T follicular helper cell (primary cell): ENCODE data around the gene PTPRN2.
"Not testable (repeated sequence)": the region's sequence is repeated elsewhere in the genome, so short reads cannot be mapped to it uniquely, and the experiment has no call there.

ENCODE experiments used
- DNase-seq: peaks from one replicate; pipeline ENCODE4 v3.0.0-alpha.2; 2020; ENCODE audit warnings: low read depth

The PTPRN2 gene

DNA sequence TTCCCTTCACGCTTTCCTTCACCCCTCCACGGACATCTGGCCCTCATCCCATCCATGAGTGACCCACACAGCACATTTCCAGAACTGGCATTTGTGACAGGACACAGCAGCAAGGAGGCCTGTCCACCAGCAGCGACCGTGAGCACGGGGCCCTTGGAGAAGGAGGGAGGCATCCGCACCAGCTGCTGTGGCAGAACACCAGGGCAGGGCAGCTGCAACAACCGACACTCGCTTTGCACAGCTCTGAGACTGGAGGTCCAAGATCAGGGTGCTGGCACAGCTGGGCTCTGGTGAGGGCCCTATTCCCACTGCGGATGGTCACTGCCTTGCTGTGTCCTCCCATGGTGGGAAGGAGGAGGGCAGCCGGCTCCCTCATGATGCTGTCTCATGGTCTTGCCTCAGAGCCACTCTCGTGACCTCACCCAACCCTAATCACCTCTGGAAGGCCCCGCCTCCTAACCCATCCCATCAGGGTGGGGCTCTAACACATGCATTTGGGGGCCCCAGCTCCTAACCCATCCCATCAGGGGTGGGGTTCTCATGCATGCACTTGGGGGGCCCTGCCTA, 36.7 kb downstream of the PTPRN2 start:
- no peak for DNase-seq

DNA sequence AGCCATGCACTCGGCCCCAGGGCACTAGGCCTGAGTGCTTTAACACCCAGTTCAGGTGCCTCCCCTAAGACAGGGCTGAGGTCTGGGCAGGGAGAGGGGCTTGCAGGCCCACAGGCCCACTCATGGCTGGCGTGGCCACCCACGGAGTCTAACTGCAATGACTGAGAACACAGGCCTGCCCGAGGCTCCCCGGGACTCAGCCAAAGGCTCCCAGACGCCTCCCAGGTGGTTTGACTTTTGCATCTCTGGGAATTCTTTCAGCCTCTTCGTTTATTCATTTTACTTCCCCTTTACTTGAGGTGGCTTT, 37.3 kb downstream of the PTPRN2 start:
- no peak for DNase-seq

DNA sequence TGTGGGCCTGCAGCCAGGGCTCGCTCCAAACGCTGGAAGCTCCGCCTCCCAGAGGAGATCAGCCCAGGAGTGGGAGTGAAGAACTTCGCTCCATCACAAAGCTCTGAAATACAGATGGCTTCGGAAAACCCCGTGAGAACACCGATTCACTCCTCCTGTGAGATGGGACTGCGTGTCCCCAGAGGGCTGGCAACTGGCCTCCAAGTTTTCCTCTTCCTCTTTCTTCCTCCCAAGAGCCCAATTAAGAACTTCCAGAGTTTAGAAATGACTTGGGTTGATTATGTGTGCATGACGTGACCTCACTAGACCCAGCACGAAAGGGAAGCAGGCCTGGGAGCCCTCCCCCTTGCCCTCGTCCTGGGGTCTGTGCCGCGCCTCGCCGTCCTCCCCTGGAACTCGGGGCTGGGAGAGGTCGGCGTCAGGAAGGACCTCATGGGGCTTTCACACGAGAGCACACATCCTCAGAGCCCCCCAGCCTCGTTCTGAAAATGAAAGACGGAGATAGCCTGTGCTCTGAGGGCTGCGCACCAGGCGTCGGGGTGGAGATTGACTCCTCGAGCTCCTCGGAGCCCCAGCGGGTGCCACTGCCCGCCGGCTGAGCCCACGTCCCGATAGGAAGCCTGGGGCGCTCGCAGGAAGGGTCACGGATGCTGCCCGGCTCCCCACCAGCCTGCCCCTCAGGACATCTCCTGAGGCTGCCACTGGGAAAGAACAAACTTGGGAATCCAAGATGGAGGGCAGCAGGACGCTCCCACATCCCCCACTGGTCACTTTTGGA, 37.8 kb downstream of the PTPRN2 start:
- DNase-seq: no peak

DNA sequence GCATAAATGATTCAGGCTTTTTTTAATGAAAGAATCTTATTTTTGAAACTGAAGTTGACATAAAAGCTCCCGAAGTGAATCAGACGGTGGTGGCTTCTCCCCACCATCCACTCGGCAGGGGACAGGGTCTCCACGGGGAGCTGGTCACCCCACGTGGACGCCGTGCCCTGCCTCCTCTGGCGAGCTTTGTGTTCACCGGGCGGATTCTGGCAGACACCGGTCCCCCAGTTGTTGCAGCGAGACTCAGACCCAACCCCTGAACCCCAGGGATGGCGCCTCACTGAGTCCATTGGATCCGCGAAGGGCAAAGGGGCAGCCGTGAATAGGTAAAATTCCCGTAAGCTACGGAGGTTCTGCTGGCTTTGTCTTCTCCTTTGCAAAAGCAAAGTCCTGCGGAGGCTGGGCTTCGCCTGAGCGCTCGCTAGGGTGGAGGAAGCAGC, 38.4 kb downstream of the PTPRN2 start:
- DNase-seq: no peak

DNA sequence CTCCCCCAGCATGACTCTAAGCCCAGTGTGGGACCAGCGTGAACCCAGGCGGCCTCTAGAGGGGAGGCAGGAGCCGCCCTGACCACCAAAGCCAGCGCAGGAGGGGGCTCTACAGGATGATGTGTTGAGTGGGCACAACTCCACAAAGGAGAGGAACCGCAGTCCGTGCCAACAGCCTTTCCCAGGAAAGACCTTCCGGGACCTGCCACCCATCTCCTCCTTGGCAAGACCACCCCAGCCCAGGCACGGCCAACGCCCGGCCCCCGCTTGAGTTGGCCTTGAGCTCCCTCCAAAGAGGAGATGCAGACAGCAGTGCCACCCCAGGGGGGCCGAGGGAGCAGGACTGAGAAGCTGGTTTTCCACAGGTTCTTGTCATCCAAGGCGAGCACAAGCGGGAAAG, 38.9 kb downstream of the PTPRN2 start:
- no peak for DNase-seq

DNA sequence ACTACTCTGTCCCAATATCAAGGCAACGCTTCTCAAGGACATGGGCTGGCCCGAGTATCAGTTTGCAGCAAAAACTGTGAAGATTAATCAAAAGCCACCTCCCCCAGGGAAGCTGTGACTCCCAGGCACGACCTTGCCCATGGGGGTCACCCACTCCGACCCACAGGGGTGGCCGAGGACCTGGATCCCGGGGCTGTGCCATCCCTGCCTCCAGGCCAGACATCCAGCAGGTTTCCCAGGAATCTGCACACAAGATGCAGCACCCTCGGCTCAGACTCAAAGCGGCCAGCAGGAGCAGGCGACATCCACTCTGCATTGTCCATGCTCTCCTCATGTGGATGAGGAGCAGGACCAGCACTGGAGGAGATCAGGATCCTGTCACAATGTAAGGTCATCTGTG, 39.8 kb downstream of the PTPRN2 start:
- DNase-seq: no peak

DNA sequence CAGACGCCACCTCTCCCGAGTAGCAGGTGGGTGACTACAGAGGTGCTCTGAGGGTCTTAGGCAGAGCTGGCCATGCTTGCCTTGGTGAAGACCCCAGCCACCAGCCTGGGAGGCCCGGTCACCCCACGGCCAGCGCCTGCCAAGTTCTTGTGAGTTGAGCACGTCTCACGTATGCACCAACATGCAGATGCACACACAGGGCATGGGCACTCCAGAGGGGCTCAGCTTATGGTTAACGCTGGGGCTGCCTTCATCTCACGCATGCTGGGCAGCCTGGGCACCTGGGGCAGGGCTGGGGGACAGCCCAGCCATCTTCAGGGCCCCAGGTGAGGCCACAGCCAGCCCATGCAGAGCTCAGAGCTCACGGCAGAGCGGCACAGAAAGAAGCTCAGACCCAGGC, 41.0 kb downstream of the PTPRN2 start:
- no peak for DNase-seq

DNA sequence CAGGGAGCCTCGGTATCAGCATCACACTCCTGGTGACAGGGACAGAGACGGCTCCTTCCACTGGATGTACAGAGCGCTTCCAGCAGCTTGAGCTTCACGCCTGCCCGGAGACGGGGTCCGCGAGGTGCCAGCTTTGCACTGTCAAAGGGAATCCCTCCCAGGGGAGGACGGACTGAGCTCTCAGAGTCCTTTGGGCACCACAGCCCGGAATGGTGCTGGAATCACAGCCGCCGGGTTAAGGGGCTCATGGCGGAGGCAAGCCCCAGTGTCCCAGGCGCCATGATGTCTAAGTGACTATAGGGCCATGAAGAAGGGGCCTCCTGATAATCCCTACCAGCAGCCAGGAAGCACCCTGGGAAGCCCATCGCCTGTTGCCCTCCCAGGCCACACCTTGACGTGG, 41.4 kb downstream of the PTPRN2 start:
- no peak for DNase-seq

DNA sequence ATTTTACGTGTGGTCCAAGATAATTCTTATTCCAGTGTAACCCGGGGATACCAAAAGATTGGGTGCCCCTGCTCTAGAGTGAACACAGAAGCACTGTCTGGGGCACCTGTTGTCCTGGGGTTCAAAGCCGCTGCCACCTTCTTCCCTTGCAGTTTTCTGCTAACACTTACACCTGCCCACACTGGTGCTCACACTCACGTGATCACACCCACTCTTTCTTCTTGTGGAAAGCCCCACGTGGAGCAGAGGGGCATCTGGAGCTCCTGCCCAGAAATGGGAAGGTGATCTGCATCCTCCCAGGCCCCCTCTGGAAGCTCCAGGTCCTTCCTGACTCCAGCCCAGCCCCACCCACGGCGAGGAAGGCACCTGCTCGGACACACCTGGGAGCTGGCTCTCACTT, 42.9 kb downstream of the PTPRN2 start:
- no peak for DNase-seq

DNA sequence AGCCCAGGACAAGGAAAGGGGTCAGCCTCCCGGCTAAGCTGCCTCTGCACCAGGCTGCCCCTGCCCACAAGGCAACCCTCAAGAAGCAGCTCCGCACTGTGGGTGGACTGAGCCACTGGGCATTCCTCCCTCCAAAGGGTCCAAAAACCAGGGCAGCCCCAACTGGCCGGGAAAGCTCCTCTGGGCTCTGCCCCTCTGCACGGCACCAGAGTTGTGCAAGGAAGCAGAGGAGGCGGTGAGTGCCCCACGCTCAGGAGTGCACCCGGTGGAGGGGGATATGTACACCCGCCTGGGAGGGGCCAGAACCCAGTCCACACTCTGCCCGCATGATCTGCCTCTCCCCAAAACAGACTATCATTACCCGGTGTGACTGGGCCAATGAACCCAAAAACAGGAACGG, 43.8 kb downstream of the PTPRN2 start:
- no peak for DNase-seq

DNA sequence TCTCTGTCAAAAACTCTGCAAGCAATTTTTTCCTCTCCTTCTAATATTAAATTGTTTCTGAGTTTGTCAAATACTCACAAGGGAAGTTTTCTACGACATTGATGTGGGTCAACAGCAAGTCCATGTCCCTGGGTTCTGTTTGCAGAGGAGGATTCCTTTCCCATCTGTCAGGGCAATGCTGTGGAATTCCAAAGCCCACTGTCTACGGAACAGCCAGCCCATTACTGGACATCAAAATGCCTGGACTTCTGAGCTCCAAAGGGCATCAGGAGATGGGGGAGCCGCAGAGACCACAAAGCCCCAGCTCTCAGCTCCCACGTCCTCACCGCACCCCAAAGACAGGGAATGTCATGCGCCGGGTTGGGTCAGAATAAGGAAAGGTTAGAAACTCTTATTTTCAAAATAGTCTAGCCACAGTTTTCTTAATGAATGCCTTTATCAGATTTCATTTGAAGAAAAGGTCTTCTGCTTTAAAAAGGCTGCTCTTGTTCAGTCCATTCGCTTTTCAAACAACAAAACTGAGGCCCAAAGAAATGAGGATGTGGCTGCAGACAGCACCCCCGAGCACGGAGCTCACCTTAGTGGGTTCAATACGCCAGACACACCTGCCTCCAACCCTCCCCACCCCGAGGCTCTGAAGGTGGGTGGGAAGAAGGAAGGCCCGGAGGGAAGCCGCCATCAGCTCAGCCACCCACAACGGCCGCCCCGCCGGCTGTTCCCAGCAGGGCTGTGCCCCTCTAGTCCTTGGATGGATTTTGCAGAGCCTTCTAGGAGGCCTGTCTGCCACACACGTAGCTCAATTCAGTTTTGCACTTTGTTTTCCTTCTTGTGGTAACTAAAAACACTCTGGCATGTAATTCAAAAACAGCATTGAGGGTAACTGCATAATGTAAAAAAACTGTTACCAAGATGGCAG, 44.7 kb downstream of the PTPRN2 start:
- no peak for DNase-seq

DNA sequence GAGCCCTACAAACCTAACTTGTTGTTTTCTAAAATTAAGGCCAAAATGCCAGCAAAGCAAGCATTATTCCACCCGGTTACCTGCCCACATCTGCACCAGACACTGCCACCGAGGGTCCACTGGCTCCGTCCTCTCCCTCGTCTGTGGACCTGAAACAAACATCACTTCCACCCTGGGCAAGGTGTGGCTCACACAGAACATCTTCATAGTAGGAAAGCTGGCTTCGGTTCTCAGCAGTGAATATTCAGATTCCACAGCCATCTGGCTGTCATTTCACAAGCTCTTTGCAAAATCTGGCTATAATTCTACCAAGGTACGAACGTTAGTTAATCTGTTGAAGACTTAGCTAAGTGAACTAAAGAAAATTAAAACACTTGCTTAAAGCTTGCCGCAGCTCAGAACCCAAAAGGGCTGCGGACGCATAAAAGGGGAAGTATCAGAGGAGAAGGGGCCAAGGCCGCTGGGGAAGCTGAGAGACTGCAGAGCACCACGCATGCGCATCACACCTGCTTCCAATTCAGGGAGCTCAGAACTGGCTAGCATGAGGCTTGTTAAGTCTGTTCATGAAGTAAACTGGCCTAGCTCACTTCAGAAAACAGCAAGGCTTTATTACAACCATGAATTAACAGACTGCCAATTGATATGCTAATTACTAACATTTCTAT, 46.1 kb downstream of the PTPRN2 start:
- DNase-seq: no peak

DNA sequence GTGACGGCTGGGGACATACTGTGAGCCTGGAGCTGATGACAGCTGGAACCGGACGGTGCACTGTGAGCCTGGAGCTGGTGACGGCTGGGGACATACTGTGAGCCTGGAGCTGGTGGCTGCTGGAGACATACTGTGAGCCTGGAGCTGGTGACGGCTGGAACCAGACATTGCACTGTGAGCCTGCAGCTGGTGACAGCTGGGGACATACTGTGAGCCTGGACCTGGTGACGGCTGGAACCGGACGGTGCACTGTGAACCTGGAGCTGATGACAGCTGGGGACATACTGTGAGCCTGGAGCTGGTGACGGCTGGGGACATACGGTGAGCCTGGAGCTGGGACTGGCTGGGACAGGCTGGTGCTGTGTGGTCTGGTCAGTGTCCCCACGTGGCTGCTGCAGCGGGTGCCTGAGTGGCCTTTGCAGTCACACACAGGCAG, 47.9 kb downstream of the PTPRN2 start:
- DNase-seq: no peak

DNA sequence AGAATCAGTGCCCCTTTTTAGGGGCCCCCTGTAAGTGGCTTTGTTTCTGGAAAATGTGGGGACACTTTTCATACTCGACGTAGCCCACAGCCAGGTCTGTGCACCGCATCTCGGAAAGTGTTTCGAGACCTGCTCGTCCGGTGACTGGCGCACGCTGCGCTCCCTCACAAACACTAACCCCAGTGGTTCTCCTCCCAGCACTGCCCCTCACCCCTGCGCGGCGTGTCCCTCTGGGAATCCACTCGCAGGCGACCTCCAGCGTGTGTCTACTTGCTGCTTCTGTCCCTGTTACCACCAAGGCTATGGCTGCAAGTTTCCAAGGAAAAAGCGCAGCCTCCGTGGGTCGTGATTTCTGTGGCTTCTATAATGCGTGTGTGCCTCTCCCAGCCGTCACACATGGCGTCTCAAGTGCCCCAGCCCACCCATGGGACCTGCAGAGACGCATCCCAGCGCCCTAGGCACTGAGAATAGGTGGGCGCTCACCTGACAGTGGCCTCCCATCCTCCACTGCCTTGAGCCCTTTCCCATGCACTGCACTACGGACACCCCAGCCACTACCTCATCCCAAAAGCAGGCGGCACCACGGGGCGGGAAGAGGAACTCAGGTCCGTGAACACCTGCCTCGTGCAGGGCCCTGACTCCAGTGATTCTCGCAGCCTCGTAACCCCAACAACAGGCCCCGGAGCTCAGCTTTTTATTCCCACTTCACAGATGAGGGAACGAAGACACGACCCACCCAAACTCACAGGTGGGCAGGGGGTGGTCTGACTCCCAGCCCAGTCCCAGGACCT, 49.3 kb downstream of the PTPRN2 start:
- DNase-seq: no peak

DNA sequence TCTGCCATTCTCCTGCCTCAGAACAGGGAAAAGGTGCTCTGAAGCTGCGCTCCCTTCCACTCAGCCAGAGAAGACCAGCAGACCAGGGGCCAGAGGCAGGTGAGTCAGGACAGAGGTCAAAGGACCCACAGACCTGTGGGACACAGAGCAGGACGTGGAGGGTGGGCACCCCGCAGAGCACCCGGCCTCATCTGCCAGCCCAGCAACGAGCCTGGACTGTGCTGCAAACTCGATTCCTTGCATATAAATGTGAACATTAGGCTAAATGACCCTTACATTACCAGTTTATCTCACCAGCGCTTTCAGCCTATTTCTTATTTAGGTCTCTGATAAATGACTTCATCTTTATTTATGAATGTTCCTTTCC, 50.1 kb downstream of the PTPRN2 start:
- no peak for DNase-seq

DNA sequence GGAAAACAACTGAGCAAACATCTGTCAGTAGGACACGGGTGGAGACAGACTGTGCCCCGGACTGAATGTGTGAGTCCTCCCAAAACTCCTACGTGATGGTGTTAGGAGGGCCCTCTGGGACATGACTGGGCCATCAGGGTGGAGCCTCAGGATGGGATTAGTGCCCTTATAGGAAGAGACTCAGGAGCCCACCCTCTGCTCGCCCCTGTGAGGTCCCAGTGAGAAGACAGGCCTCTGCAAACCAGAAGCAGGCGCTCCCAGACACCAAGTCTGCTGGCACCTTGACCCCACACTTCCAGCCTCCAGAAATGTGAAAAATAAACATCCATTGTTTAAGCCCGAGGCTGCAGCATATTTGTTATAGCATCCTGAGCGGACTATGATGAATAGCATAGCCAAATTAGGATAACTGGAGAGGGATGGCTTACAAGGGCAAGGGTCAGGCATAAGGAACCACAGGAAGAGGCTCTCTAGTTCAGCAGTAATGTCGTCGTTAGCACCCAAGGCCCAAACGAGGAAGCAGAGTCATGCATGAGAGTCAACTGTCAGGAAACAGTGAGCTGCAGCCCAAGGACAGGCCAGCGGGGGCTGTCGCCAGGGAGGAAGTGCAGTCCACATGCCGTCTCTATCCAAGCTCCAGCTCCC, 50.6 kb downstream of the PTPRN2 start:
- DNase-seq: no peak

DNA sequence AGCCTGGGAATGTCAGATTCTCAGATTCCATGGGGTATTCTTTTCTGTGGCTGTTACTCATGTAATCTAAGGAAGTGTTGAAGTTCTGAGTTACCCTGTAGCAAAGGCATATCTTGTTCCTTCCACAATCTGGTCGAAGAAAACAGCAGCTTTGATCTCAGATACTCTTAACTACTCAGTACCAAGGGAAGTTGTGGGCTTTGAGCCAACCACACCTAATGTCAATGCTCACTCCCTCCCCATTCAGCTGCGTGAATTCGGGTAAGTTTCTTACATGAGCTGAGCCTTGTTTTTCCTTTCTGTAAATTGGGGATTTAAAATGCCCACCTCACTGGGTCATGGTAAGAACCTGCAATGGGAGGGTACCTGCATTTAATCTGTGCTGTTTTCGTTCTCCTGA, 52.5 kb downstream of the PTPRN2 start:
- no peak for DNase-seq

DNA sequence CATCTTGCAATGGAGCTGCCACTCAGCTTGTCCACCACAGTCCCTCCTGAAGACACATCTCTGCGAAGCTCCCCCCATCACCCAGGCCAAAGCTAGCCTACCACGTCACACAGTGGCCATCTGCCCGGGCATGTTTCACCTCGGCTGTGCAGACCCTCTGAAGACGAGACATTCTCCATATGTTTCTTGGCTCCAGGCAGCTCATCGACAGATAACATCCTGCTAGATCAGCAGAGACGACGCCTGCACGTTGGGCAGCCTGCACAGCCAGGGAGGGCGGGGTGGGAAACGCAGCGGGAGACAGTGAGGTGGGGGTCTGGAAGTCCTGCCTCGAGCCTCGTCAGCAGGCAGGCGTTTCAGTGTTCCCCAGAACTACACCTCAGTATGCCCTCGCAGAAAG, 53.0 kb downstream of the PTPRN2 start:
- DNase-seq: no peak

DNA sequence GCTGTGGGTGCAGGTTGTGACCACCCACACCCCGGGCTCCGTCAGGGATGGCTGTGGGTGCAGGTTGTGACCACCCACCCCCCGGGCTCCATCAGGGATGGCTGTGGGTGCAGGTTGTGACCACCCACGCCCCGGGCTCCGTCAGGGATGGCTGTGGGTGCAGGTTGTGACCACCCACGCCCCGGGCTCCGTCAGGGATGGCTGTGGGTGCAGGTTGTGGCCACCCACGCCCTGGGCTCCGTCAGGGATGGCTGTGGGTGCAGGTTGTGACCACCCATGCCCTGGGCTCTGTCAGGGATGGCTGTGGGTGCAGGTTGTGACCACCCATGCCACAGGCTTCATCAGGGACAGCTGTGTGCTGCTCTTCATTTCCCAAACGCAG, 53.5 kb downstream of the PTPRN2 start:
- DNase-seq: not testable (repeated sequence)

DNA sequence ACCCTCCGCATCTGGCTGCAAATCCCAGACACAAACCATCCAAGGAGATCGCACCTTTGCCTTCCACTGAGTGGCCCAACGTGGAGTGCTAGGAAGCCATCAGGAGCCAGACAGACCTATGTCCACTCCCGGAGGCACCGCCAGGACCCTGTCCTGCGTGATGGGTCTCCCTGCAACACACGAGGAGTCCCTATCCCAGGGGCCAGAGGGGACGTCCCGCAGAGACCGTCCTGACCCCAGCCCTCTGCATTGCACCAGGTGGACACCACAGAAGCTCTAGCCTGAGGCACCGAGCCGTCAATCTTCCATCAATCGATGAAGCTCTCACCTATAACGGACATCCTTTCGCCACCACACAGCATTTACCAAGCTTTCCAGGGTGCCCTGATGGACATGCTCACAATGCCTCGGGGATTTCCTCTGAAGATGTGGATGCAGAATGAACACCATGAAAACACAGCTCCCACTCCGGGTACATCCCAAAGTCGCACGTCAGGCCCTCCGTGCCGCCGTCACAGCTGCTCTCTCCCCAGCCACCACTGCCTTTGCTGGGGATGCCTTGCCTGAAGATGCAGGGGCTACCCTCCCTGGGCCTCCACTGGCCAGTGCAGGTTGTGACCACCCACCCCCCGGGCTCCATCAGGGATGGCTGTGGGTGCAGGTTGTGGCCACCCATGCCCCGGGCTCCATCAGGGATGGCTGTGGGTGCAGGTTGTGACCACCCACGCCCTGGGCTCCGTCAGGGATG, 54.1 kb downstream of the PTPRN2 start:
- no peak for DNase-seq
